Immature natural killer cell (primary cell): Measurements from ENCODE around the gene IGSF9. TPM values are rescaled to one million over a fixed set of nuclear protein-coding genes. Genes with fewer than 3 reads are reported as not detected.
A peak's percentile ranks its signal among the peaks of the same experiment; 100 is the strongest.

ENCODE experiments used
- DNase-seq, 3 donors: peaks; one replicate each; pipeline ENCODE4 v3.0.0; 2022; ENCODE audit warnings: mixed read lengths in 1 of 3
- H3K27ac Mint-ChIP-seq, 6 donors: one replicate each; pipeline ENCODE4 v1.8.0; 2020; ENCODE audit warnings: mixed read lengths in 6 of 6, mild to moderate bottlenecking in 5 of 6, inconsistent platforms in 4 of 6, moderate library complexity in 3 of 6
- H3K27me3 Mint-ChIP-seq, 3 donors: one replicate each; pipeline ENCODE4 v1.8.0; 2020 to 2021; ENCODE audit warnings: low read depth in 3 of 3, mild to moderate bottlenecking in 3 of 3, mixed read lengths in 3 of 3, moderate library complexity in 3 of 3, inconsistent platforms in 1 of 3
- H3K36me3 Mint-ChIP-seq, 3 donors: one replicate each; pipeline ENCODE4 v1.8.0; 2020; ENCODE audit warnings: mixed read lengths in 3 of 3, inconsistent platforms in 2 of 3, mild to moderate bottlenecking in 2 of 3
- H3K4me1 Mint-ChIP-seq, 2 donors: one replicate each; pipeline ENCODE4 v1.8.0; 2020; ENCODE audit warnings: inconsistent platforms in 2 of 2, mild to moderate bottlenecking in 2 of 2, mixed read lengths in 2 of 2, moderate library complexity in 1 of 2
- H3K4me3 Mint-ChIP-seq, 5 donors: one replicate each; pipeline ENCODE4 v1.8.0; 2020; ENCODE audit warnings: mild to moderate bottlenecking in 5 of 5, mixed read lengths in 5 of 5, inconsistent platforms in 3 of 5, moderate library complexity in 3 of 5
- H3K9me3 Mint-ChIP-seq, 6 donors: one replicate each; pipeline ENCODE4 v1.8.0; 2020; ENCODE audit warnings: mild to moderate bottlenecking in 6 of 6, mixed read lengths in 6 of 6, inconsistent platforms in 4 of 6, moderate library complexity in 3 of 6
- polyA plus RNA-seq, 3 donors: library from polyadenylated mRNA; unstranded; fragments of 300-500 nt; fragmentation: Illumina TruSeq; gene quantifications; one replicate each; pipeline ENCODE4 v1.2.3, GENCODE V29; 2021

The IGSF9 gene
- not detected for polyA plus RNA-seq

DNA sequence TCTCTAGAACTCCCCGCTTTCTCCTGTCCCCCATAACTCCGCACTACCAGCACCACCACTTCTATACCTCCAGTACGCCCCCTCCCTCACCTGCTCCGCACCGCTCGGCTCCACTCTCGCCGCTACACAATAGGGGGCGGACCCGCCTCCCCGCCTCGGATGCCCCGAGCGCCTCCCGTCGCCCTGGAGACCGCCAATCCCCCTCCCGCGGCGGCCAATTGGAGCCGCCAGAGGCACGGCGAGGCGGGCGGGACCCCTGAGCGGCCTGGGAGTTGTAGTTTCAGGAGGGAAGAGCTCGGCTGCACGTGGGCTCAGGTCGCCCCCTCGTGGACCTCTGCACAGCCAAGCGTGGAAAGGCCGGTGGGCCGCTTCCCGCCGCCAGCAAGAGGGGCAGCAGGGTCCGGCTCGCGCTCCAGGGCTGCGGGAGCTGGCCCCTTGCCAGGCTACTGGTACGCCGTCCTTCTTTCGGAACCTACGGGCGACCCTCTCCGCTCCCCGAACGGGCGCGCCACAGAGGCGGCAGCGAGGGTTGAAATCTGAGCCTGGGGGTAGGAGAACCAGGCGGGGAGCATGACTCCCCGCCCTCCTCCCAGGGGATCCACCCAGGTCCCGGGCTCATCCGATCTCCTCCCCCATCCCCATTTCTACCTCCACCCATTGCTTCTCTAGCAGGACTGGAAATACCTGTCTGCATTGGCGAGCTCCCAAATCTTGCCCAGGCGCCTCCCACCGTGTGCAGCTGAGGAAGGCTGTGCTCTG, at the start of gene IGSF9:
IGSF9 (minus strand) TSS at position 131 of the 759 bp plus-strand sequence. CDS start 2,159 bp downstream, outside the sequence.
- Mint-ChIP-seq H3K27me3 (peaks cover 8 to 27% (median 10%) of the 10 kb centered on the region in 3 donors), H3K4me3 (peak within 1 kb of the TSS; percentile 40 to 66 (median 57)), H3K4me1 (peaks cover 10 to 11% of the 10 kb centered on the region in 2 donors), H3K27ac (peak within 1 kb of the TSS in 1 of 6 donors; percentile 45), H3K9me3 (no peaks in the 10 kb centered on the region), H3K36me3 (no peaks in the 10 kb centered on the region)
- DNase-seq = peak; percentile 67

DNA sequence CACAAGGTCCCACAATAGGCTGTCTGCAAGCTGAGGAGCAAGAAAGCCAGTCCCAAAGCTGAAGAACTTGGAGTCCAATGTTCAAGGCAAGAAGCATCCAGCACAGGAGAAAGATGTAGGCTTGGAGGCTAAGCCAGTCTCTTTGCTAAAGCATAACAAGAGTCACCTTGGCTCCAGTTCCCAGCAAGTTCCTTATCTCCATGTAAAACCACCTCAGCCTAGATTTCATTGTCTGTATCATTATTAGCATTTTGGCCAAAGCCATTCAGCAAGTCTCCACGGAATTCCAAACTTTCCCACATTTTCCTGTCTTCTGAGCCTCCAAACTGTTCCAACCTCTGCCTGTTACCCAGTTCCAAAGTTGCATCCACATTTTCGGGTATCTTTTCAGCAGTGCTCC, 49.5 kb upstream of the IGSF9 start:
- peaks cover 6 to 13% (median 7%) of the 10 kb centered on the region in 3 donors for H3K27me3 Mint-ChIP-seq
- H3K9me3 Mint-ChIP-seq = no peaks in the 10 kb centered on the region
- H3K4me1 Mint-ChIP-seq = no peaks in the 10 kb centered on the region
- H3K36me3 Mint-ChIP-seq = no peaks in the 10 kb centered on the region
- no peak overlapping the region for H3K27ac Mint-ChIP-seq
- no peak for DNase-seq
- H3K4me3 Mint-ChIP-seq = no peak overlapping the region

DNA sequence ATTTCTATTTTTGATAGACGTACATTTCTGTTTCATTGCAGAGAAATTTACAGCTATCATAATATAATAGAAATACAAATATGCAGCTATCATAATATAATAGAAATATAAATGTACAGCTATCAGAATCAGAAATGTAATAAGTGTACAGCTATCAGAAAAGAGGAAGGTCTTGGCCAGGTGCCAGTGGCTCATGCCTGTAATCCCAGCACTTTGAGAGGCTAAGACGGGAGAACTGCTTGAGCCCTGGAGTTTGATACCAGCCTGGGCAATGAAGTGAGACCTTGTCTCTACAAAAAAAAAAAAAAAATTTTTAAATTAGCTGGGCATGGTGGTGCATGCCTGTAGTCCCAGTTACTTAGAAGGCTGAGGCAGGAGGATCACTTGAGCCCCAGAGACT, 48.5 kb upstream of the IGSF9 start:
- H3K4me1 Mint-ChIP-seq = no peaks in the 10 kb centered on the region
- no peak overlapping the region for H3K4me3 Mint-ChIP-seq
- no peak for DNase-seq
- H3K27ac Mint-ChIP-seq = no peak overlapping the region
- no peaks in the 10 kb centered on the region for H3K36me3 Mint-ChIP-seq
- H3K9me3 Mint-ChIP-seq = no peaks in the 10 kb centered on the region
- peaks cover 5 to 8% (median 6%) of the 10 kb centered on the region in 3 donors for H3K27me3 Mint-ChIP-seq

DNA sequence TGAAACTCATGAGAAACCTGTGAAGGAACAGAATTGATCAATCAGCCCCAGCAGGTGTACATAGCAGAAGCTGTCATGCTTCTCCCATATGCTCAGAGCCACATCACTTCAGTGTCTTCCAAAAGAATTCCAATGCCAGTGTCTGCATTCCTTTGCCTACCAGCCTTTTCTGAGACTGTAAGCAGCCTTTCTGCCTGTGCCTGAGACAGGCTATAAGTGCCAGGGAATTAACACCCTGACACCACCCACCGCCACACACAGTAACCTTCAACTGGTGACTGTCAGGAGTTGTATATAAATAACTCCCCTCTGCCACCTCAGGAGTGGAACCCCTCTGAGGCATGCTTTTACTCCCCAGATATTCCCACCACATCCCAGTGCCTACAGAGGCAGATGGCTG, 46.7 kb upstream of the IGSF9 start:
- Mint-ChIP-seq H3K4me1 (no peaks in the 10 kb centered on the region), H3K36me3 (no peaks in the 10 kb centered on the region), H3K9me3 (no peaks in the 10 kb centered on the region), H3K4me3 (no peak overlapping the region), H3K27ac (no peak overlapping the region), H3K27me3 (peaks cover 4 to 7% (median 4%) of the 10 kb centered on the region in 3 donors)
- no peak for DNase-seq

GRCh38 chr1:159991513-159991912, 46.1 kb upstream of the IGSF9 start:
- Mint-ChIP-seq H3K4me3 (no peak overlapping the region), H3K9me3 (no peaks in the 10 kb centered on the region), H3K36me3 (no peaks in the 10 kb centered on the region), H3K27me3 (peaks cover 3 to 7% (median 5%) of the 10 kb centered on the region in 3 donors), H3K4me1 (no peaks in the 10 kb centered on the region), H3K27ac (no peak overlapping the region)
- DNase-seq = no peak

DNA sequence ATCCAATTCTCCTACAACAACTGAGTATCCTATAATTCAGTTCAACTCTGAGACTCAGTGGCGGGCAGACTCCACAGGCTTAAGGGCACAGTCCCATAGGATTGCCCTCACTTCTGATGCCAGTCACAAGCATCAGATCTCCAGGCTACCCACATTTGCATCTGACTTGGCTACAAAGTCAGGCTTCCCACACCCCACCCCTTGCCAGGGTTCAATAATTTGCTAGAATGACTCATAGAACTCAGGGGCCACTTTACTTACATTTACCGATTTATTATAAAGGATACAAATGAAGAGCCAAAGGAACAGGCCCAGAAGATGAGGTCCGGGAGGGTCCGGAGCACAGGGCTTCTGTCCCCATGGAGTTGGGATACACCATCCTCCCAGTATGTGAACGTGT, 44.6 kb upstream of the IGSF9 start:
- Mint-ChIP-seq H3K27ac (no peak overlapping the region), H3K9me3 (no peaks in the 10 kb centered on the region), H3K36me3 (no peaks in the 10 kb centered on the region), H3K27me3 (peaks cover under 1 to 14% (median 5%) of the 10 kb centered on the region in 3 donors), H3K4me3 (no peak overlapping the region), H3K4me1 (no peaks in the 10 kb centered on the region)
- no peak for DNase-seq

DNA sequence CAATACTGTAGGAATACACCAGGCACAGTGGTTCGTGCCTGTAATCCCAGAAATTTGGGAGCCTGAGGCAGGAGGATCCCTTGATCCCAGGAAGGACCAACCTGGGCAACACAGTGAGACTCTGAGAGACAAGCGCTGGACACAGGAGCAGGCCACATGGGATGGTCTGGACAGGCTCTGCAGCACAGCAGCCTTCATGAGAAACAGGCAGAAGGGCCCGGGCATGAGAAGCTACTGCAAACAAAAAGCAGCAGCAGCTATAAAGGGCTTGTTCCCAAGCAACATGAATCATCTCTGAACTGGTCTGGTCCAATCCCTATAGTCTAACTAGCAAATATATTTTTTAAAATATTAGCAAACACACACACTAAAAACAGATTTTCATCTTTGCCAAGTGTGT, 44.2 kb upstream of the IGSF9 start:
- DNase-seq = no peak
- Mint-ChIP-seq H3K4me3 (no peak overlapping the region), H3K36me3 (no peaks in the 10 kb centered on the region), H3K27me3 (peaks cover 1 to 15% (median 5%) of the 10 kb centered on the region in 3 donors), H3K4me1 (no peaks in the 10 kb centered on the region), H3K27ac (no peak overlapping the region), H3K9me3 (no peaks in the 10 kb centered on the region)

DNA sequence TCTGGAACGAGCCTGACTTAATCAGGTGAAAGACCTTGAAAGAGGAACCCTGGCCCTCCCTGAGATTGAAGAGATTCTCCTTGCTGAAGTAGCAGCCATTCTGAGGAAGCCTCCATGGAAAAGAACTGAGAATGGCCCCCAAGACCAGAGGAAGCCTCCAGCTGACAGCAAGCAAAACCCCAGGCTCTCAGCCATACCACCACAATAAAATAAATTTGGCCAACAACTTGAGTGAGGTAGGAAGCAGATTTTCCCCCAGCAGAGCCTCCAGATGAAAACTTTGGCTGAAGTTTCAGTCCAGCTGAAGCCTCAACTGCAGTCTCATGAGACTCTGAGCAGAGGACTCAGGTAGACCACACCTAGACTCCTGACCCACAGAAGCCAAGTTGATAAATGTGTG, 42.6 kb upstream of the IGSF9 start:
- no peaks in the 10 kb centered on the region for H3K4me1 Mint-ChIP-seq
- H3K9me3 Mint-ChIP-seq = no peaks in the 10 kb centered on the region
- no peak overlapping the region for H3K27ac Mint-ChIP-seq
- no peak overlapping the region for H3K4me3 Mint-ChIP-seq
- H3K27me3 Mint-ChIP-seq = peaks cover 1 to 17% (median 5%) of the 10 kb centered on the region in 3 donors
- H3K36me3 Mint-ChIP-seq = no peaks in the 10 kb centered on the region
- no peak for DNase-seq

GRCh38 chr1:159987186-159987585, 41.8 kb upstream of the IGSF9 start:
- H3K4me1 Mint-ChIP-seq = no peaks in the 10 kb centered on the region
- no peak overlapping the region for H3K27ac Mint-ChIP-seq
- no peak for DNase-seq
- no peaks in the 10 kb centered on the region for H3K9me3 Mint-ChIP-seq
- no peaks in the 10 kb centered on the region for H3K36me3 Mint-ChIP-seq
- H3K4me3 Mint-ChIP-seq = no peak overlapping the region
- peaks cover 1 to 16% (median 5%) of the 10 kb centered on the region in 3 donors for H3K27me3 Mint-ChIP-seq

- Mint-ChIP-seq H3K4me1 (no peaks in the 10 kb centered on the region), H3K4me3 (no peak overlapping the region), H3K9me3 (no peaks in the 10 kb centered on the region), H3K36me3 (no peaks in the 10 kb centered on the region), H3K27ac (no peak overlapping the region), H3K27me3 (peaks cover 1 to 16% (median 3%) of the 10 kb centered on the region in 3 donors)
- no peak for DNase-seq
Measured at GRCh38 chr1:159986531-159986930, 41.1 kb upstream of the IGSF9 start.

- Mint-ChIP-seq H3K36me3 (no peaks in the 10 kb centered on the region), H3K27me3 (peaks cover 1 to 16% (median 5%) of the 10 kb centered on the region in 3 donors), H3K9me3 (no peaks in the 10 kb centered on the region), H3K27ac (no peak overlapping the region), H3K4me1 (no peaks in the 10 kb centered on the region), H3K4me3 (no peak overlapping the region)
- DNase-seq = no peak
Measured at GRCh38 chr1:159986093-159986492, 40.7 kb upstream of the IGSF9 start.

- Mint-ChIP-seq H3K4me1 (no peaks in the 10 kb centered on the region), H3K36me3 (no peaks in the 10 kb centered on the region), H3K27ac (no peak overlapping the region), H3K27me3 (peaks cover 3 to 19% (median 7%) of the 10 kb centered on the region in 3 donors), H3K4me3 (no peak overlapping the region), H3K9me3 (no peaks in the 10 kb centered on the region)
- no peak for DNase-seq
Measured at GRCh38 chr1:159985473-159985872, 40.1 kb upstream of the IGSF9 start.

DNA sequence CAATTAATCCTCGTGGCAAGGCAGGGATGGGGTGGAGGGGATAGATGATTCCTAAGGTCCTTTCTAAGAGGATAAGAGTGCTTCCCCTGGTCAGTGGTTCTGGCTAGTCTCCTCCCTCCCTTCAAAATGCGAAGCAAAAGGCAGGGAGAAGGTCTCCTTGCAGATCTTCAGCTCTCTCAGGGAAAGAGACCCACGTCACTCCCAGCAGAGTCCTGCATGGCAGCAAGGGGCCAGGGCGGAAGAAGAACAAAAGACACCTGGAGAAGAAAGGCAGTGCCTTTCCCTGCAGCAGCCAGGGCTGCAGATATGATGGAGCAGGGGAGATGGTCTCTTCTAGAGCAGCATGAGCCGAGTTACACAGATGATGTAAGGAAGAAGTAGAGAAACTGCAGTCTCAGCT, 38.3 kb upstream of the IGSF9 start:
- peaks cover 3 to 23% (median 9%) of the 10 kb centered on the region in 3 donors for H3K27me3 Mint-ChIP-seq
- H3K4me1 Mint-ChIP-seq = no peaks in the 10 kb centered on the region
- H3K36me3 Mint-ChIP-seq = no peaks in the 10 kb centered on the region
- H3K27ac Mint-ChIP-seq = no peak overlapping the region
- H3K4me3 Mint-ChIP-seq = no peak overlapping the region
- DNase-seq = no peak
- H3K9me3 Mint-ChIP-seq = no peaks in the 10 kb centered on the region

DNA sequence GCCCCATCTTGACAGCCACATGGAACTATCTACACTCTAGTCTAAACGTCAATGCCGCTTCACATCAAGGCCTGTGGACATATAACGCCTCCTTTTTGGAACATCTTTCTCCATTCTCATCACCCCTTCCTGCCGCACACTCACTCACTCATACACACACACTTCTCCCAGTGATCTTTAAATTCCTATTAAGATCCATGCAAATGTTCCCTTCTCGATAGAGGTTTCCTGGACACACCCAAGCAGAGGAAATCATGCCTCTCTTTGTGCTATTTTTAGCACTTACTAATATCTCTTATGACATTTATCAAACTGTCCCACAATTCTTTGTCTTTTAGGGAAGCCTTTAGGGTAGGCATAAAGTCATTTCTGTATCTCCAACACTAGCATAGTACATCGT, 36.9 kb upstream of the IGSF9 start:
- Mint-ChIP-seq H3K27me3 (peaks cover 3 to 23% (median 7%) of the 10 kb centered on the region in 3 donors), H3K4me1 (no peaks in the 10 kb centered on the region), H3K27ac (no peak overlapping the region), H3K4me3 (no peak overlapping the region), H3K9me3 (no peaks in the 10 kb centered on the region), H3K36me3 (no peaks in the 10 kb centered on the region)
- DNase-seq = no peak
